ENCODE results near the gene AGR3. TPM values are rescaled to one million over a fixed set of nuclear protein-coding genes. Genes with fewer than 3 reads are reported as not detected.

The AGR3 gene
- total and polyA plus RNA-seq, 2 experiments from 2014 or later = 51.0 to 74.3 TPM

- no peak overlapping the region for H3K27ac ChIP-seq
- H2AFZ ChIP-seq = no peak overlapping the region
- no peak overlapping the region for H3K4me2 ChIP-seq
- no peaks in the 10 kb centered on the region for H3K9me2 ChIP-seq (replicated peaks; ENCODE audit: insufficient read depth)
- TF ChIP-seq EZH2 (IDR thresholded peaks at IDR 0.05; ENCODE audit: borderline replicate concordance) (no peak), EZH2phosphoT487 (IDR thresholded peaks at IDR 0.05; ENCODE audit: low read depth, severe bottlenecking, unreplicated experiment) (no peak), CTCF (IDR thresholded peaks at IDR 0.05; ENCODE audit: poor library complexity) (no peak)
- no peaks in the 10 kb centered on the region for H4K20me1 ChIP-seq (ENCODE audit: insufficient read depth, poor library complexity, severe bottlenecking)
- peaks cover 5% of the 10 kb centered on the region for H3K4me1 ChIP-seq (ENCODE audit: insufficient read depth)
- H3K36me3 ChIP-seq (replicated peaks; ENCODE audit: insufficient read depth, low read depth) = no peaks in the 10 kb centered on the region
- H3K4me3 ChIP-seq = no peak overlapping the region
- no peaks in the 10 kb centered on the region for H3K9me3 ChIP-seq (ENCODE audit: low read depth)
- H3K27me3 ChIP-seq = no peaks in the 10 kb centered on the region
- no peaks in the 10 kb centered on the region for H3K79me2 ChIP-seq
- 60% methylated on average over 2 of the region's 2 CpGs for WGBS (ENCODE audit: low lambda C conversion rate, missing lambda C conversion rate)
- DNase-seq (ENCODE audit: low spot score) = no peak
These were observed 65.0 kb downstream of the AGR3 start for GRCh38 chr7:16816824-16817223.

GRCh38 chr7:16815001-16815400 lies 66.8 kb downstream of the AGR3 start:
- DNase-seq (ENCODE audit: low spot score) = no peak
- Histone ChIP-seq H3K36me3 (replicated peaks; ENCODE audit: insufficient read depth, low read depth) (no peaks in the 10 kb centered on the region), H3K27ac (no peak overlapping the region), H3K79me2 (no peaks in the 10 kb centered on the region), H3K9me3 (ENCODE audit: low read depth) (no peaks in the 10 kb centered on the region), H3K27me3 (no peaks in the 10 kb centered on the region), H2AFZ (no peak overlapping the region), H4K20me1 (ENCODE audit: insufficient read depth, poor library complexity, severe bottlenecking) (no peaks in the 10 kb centered on the region), H3K4me1 (ENCODE audit: insufficient read depth) (peaks cover 10% of the 10 kb centered on the region), H3K4me3 (no peak overlapping the region), H3K9me2 (replicated peaks; ENCODE audit: insufficient read depth) (no peaks in the 10 kb centered on the region), H3K4me2 (no peak overlapping the region)
- TF ChIP-seq CTCF (IDR thresholded peaks at IDR 0.05; ENCODE audit: poor library complexity) = no peak
- 84% methylated on average over 2 of the region's 2 CpGs for WGBS (ENCODE audit: low lambda C conversion rate, missing lambda C conversion rate)

GRCh38 chr7:16813232-16813616 lies 68.6 kb downstream of the AGR3 start:
- TF ChIP-seq CTCF (IDR thresholded peaks at IDR 0.05; ENCODE audit: poor library complexity) = no peak
- no peak for TF ChIP-seq EZH2 (IDR thresholded peaks at IDR 0.05; ENCODE audit: borderline replicate concordance)
- no peak for TF ChIP-seq EZH2phosphoT487 (IDR thresholded peaks at IDR 0.05; ENCODE audit: low read depth, severe bottlenecking, unreplicated experiment)
- 76% methylated on average over 3 of the region's 3 CpGs for WGBS (ENCODE audit: low lambda C conversion rate, missing lambda C conversion rate)
- Histone ChIP-seq H3K4me2 (no peak overlapping the region), H3K4me3 (no peak overlapping the region), H3K27ac (no peak overlapping the region), H3K36me3 (replicated peaks; ENCODE audit: insufficient read depth, low read depth) (no peaks in the 10 kb centered on the region), H4K20me1 (ENCODE audit: insufficient read depth, poor library complexity, severe bottlenecking) (no peaks in the 10 kb centered on the region), H3K4me1 (ENCODE audit: insufficient read depth) (peaks cover 10% of the 10 kb centered on the region), H2AFZ (no peak overlapping the region), H3K27me3 (no peaks in the 10 kb centered on the region), H3K9me3 (ENCODE audit: low read depth) (no peaks in the 10 kb centered on the region), H3K79me2 (no peaks in the 10 kb centered on the region), H3K9me2 (replicated peaks; ENCODE audit: insufficient read depth) (no peaks in the 10 kb centered on the region)
- DNase-seq (ENCODE audit: low spot score) = no peak
